HT1080 (cell line): ENCODE data around the gene FAM50A. TPM values are rescaled to one million over a fixed set of nuclear protein-coding genes. Genes with fewer than 3 reads are reported as not detected.
A peak's percentile ranks its signal among the peaks of the same experiment; 100 is the strongest.

ENCODE experiments used
- DNase-seq: peaks from one replicate; pipeline ENCODE4 v3.0.0-alpha.2; 2015; ENCODE audit warnings: low read depth
- total RNA-seq: library from RNA; depleted of rRNA; stranded (reverse); fragments of >200 nt; shearing (Covaris generic); gene quantifications from 2 replicates; pipeline ENCODE4 v1.2.3, GENCODE V29; 2014

Gene FAM50A
- total RNA-seq, 1 experiment from 2014 or later: 36.6 TPM

GRCh38 chrX:154437971-154438893, 5.7 kb upstream of the FAM50A start:
- no peak for DNase-seq

GRCh38 chrX:154439841-154440240, 4.1 kb upstream of the FAM50A start:
- no peak for DNase-seq

- DNase-seq: no peak
Observed at GRCh38 chrX:154440623-154441357, 3.2 kb upstream of the FAM50A start.

- DNase-seq: no peak
Observed at GRCh38 chrX:154441564-154441963, 2.4 kb upstream of the FAM50A start.

GRCh38 chrX:154441984-154442707, 1.8 kb upstream of the FAM50A start:
- no peak for DNase-seq

GRCh38 chrX:154443479-154443910, 446 bp upstream of the FAM50A start:
- no peak for DNase-seq

- no peak for DNase-seq
Observed at GRCh38 chrX:154444755-154445246, 860 bp downstream of the FAM50A start.

- no peak for DNase-seq
Observed at GRCh38 chrX:154445776-154446175, 1.8 kb downstream of the FAM50A start.

GRCh38 chrX:154446430-154446829, 2.5 kb downstream of the FAM50A start:
- DNase-seq: no peak

- DNase-seq: no peak
Observed at GRCh38 chrX:154448484-154448883, 4.5 kb downstream of the FAM50A start.

- no peak for DNase-seq
Observed at GRCh38 chrX:154449618-154450017, 5.7 kb downstream of the FAM50A start.

GRCh38 chrX:154450312-154450711, 6.4 kb downstream of the FAM50A start:
- no peak for DNase-seq

- DNase-seq: no peak
Observed at GRCh38 chrX:154452823-154453222, 8.9 kb downstream of the FAM50A start.

- DNase-seq: peak; percentile 20
Observed at GRCh38 chrX:154457491-154458115, 13.7 kb downstream of the FAM50A start.

- DNase-seq: no peak
Observed at GRCh38 chrX:154458116-154458953, 14.4 kb downstream of the FAM50A start, which contains the start of gene PLXNA3. PLXNA3 (plus strand) TSS chrX:154458281; CDS start chrX:154460184, 1,903 bp downstream.

- no peak for DNase-seq
Observed at GRCh38 chrX:154458954-154459778, 15.2 kb downstream of the FAM50A start.

- DNase-seq: no peak
Observed at GRCh38 chrX:154459832-154460231, 15.9 kb downstream of the FAM50A start.

- no peak for DNase-seq
Observed at GRCh38 chrX:154460326-154460725, 16.4 kb downstream of the FAM50A start.

- no peak for DNase-seq
Observed at GRCh38 chrX:154462396-154462795, 18.5 kb downstream of the FAM50A start.
